ENCODE data around the gene TMEM178A. TPM values are rescaled to one million over a fixed set of nuclear protein-coding genes. Genes with fewer than 3 reads are reported as not detected.

TMEM178A gene
- total RNA-seq, 2 donors from 2014 or later: 4.9 to 7.8 TPM

DNA sequence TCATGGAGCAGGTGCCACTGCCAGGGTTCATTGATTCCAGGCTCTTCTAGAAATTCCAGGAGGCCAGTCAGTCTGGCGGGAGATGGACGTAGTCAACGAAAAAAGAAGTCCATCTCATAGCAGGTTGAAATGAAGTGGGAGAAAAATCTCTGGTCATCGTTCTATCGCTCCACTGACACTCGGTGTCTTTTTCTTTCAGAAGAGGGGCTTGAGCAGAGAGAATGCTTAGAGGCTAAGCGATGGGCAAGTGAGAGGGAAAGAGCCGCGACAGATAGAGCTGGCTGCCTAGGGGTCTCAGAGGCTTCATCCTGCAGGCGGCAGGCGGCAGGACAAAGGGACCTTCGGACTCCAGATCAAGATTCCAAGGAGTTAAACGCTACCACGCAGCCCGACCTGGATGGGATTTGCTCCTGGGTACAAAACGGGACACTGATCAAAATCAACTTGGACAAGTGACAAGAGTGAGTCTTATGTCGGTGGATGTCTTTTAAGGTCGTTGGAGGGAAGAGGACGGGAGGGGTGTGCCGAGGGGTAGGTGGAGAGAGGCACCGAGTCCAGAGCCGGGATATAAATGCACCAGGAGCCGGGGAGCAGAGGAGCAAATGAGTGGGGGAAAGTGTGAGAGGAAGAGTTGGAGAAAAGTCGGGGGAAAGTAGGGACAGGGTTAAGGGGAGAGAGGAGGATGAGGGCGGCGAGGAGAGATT lies 677 bp upstream of the TMEM178A start:
- WGBS, 2 donors: 46 to 63% methylated on average over 26 of the region's 26 CpGs
- Histone ChIP-seq H3K27ac (no peak overlapping the region), H3K4me3 (no peak overlapping the region), H3K27me3 (no peaks in the 10 kb centered on the region), H3K4me1 (peaks cover 7% of the 10 kb centered on the region), H3K36me3 (replicated peaks in 1 of 2; ENCODE audit: insufficient read depth in 1 of 2, low read depth in 2 of 2) (no peaks in the 10 kb centered on the region), H3K9me3 (no peaks in the 10 kb centered on the region)
- no peak for DNase-seq
- ATAC-seq: no peak
- intact Hi-C loops (cut with DNase I): no loop called here
- no peak for TF ChIP-seq POLR2A (IDR thresholded peaks at IDR 0.05)
- TF ChIP-seq, protein P1, sequence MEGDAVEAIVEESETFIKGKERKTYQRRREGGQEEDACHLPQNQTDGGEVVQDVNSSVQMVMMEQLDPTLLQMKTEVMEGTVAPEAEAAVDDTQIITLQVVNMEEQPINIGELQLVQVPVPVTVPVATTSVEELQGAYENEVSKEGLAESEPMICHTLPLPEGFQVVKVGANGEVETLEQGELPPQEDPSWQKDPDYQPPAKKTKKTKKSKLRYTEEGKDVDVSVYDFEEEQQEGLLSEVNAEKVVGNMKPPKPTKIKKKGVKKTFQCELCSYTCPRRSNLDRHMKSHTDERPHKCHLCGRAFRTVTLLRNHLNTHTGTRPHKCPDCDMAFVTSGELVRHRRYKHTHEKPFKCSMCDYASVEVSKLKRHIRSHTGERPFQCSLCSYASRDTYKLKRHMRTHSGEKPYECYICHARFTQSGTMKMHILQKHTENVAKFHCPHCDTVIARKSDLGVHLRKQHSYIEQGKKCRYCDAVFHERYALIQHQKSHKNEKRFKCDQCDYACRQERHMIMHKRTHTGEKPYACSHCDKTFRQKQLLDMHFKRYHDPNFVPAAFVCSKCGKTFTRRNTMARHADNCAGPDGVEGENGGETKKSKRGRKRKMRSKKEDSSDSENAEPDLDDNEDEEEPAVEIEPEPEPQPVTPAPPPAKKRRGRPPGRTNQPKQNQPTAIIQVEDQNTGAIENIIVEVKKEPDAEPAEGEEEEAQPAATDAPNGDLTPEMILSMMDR (IDR thresholded peaks at IDR 0.05): no peak

DNA sequence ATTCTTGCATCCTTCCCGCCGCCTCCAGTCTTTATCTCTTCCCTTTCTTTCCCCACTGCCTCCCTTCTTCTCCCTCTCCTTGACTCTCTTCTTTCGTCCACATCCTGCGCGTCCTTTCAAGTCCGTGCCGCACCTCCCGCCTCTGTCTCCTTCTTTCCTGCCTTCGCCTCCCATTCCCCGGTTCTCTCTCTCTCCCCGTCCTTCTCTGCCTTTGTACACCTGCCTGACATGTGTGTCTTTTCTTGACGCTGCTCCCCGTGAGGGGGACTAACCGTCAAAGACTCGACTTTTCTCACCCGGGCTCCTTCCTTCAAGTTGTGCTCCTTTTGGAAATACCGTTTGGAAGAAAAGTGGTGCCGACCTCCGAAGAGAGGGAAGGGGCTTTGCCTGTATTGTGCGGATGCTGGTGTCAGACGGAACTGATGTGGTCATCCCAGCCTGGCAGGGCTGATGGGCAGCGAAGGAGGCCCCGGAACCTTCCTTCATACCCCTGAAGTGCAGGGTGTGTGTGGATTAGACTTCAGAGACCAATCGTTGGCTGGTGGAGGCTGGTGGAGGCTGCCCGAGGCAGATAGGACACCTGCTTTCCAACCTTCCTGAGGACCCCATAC lies 879 bp downstream of the TMEM178A start:
- Histone ChIP-seq H3K4me1 (peaks cover 7% of the 10 kb centered on the region), H3K27me3 (no peaks in the 10 kb centered on the region), H3K27ac (no peak overlapping the region), H3K9me3 (no peaks in the 10 kb centered on the region), H3K36me3 (replicated peaks in 1 of 2; ENCODE audit: insufficient read depth in 1 of 2, low read depth in 2 of 2) (no peaks in the 10 kb centered on the region), H3K4me3 (no peak overlapping the region)
- TF ChIP-seq POLR2A (IDR thresholded peaks at IDR 0.05): no peak
- TF ChIP-seq, protein P1 (IDR thresholded peaks at IDR 0.05): no peak
- WGBS, 2 donors: 2 to 4% methylated on average over 23 to 24 of the region's 25 CpGs
- no peak for DNase-seq
- no peak for ATAC-seq
- intact Hi-C loops (cut with DNase I): no loop called here

DNA sequence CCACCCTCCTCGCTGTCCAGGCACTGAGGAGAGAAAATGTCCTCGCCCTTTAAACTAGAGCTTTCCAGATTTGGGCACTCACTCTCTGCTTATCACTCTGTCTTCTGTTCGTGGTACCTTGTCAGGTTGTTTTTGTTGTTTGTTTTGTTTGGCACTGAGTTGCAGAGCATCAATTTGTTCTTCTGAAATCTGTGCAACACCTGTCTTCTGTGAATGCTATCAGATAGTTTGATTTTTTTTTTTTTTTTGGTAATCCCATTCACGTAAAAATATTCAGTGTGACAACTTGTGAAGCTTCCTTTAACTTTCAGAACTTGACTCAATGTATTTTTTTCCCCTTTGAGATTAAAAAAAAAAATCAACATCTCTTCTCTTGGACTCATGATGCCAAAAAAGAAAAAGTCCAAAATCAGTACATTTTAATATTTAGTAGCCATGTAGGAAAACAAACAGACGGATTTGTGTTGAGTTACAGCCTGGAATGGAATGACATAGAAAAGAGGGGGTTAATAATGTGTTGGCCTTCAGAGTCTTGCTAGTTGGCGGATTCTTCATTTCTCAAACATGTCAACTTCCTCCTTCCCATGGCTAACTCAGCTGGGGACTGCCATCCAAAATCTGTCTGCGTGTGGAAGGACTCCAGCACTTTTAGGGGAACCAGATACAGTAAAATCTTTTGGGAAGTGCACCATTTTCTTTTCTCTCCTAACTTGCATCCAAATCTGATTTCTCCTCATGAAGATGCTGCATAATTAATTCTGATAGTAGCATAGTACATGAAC lies 1.6 kb downstream of the TMEM178A start:
- H3K27me3 ChIP-seq: no peaks in the 10 kb centered on the region
- 38 to 41% methylated on average over 6 to 7 of the region's 7 CpGs for WGBS, 2 donors

DNA sequence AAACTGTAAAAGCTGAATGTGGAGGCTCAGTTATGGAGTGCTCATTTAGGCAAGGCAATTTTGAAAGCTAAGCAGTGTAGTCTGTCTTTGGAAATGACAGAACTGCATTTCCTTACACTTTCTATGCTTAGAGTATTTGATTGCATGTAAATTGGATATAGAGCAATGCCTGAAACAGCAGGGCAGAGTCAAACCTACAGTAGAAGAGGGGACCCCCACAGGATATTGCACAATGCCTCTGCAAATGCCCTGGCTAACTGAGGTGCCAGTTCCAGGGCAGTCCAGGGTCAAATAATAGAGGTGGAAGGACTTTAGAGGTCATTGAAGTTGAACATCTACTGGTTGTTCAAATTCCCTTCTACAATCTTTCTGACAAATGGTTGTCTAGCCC lies 2.2 kb downstream of the TMEM178A start:
- ATAC-seq (no peak), DNase-seq (no peak)
- Histone ChIP-seq H3K4me1 (peaks cover 7% of the 10 kb centered on the region), H3K36me3 (replicated peaks in 1 of 2; ENCODE audit: insufficient read depth in 1 of 2, low read depth in 2 of 2) (no peaks in the 10 kb centered on the region), H3K9me3 (no peaks in the 10 kb centered on the region), H3K27ac (no peak overlapping the region), H3K27me3 (no peaks in the 10 kb centered on the region), H3K4me3 (no peak overlapping the region)
- TF ChIP-seq POLR2A (IDR thresholded peaks at IDR 0.05): no peak
- TF ChIP-seq, protein P1 (IDR thresholded peaks at IDR 0.05): no peak
- intact Hi-C loops (cut with DNase I): no loop called here

More for the DNA sequence above, 1.6 kb downstream of the TMEM178A start:
- no peak for DNase-seq
- ATAC-seq: no peak
- no peaks in the 10 kb centered on the region for H3K36me3 ChIP-seq (replicated peaks in 1 of 2; ENCODE audit: insufficient read depth in 1 of 2, low read depth in 2 of 2)
- no peak overlapping the region for H3K27ac ChIP-seq
- intact Hi-C loops (cut with DNase I): no loop called here
- H3K4me3 ChIP-seq: no peak overlapping the region
- peaks cover 7% of the 10 kb centered on the region for H3K4me1 ChIP-seq
- no peaks in the 10 kb centered on the region for H3K9me3 ChIP-seq
- TF ChIP-seq POLR2A (IDR thresholded peaks at IDR 0.05): no peak

DNA sequence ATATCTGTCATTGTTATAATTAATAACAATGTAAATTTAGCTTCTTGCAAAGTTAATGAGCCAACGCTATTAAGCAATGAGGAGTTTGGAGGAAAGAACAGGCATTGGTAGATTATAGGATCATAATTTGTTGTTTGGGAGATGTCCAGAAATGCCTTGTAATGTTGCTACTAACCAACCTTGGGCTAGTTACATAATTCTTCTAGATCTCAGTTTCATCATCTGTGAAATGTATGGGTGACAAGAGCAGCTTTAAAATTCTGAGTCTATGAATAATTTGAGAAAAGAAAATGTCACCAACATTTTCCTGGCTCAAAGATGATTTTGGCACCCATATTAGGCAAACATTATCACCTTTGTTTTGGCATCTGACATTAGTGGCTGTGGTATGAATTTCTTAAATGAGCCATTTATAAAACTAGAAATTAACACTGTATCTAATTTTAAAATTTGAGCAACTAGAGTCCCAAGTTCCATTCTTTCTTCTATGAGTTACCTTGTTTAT lies 2.9 kb downstream of the TMEM178A start:
- peaks cover 7% of the 10 kb centered on the region for H3K4me1 ChIP-seq
- no peak for TF ChIP-seq POLR2A (IDR thresholded peaks at IDR 0.05)
- TF ChIP-seq, protein P1 (IDR thresholded peaks at IDR 0.05): no peak
- H3K27me3 ChIP-seq: no peaks in the 10 kb centered on the region
- H3K4me3 ChIP-seq: no peak overlapping the region
- H3K36me3 ChIP-seq (replicated peaks in 1 of 2; ENCODE audit: insufficient read depth in 1 of 2, low read depth in 2 of 2): no peaks in the 10 kb centered on the region
- 97 to 100% methylated on average over 1 of the region's 1 CpG for WGBS, 2 donors
- no peak for DNase-seq
- intact Hi-C loops (cut with DNase I): no loop called here
- ATAC-seq: no peak
- no peaks in the 10 kb centered on the region for H3K9me3 ChIP-seq
- no peak overlapping the region for H3K27ac ChIP-seq
